ENCODE data around the gene BCKDK.

The BCKDK gene

DNA sequence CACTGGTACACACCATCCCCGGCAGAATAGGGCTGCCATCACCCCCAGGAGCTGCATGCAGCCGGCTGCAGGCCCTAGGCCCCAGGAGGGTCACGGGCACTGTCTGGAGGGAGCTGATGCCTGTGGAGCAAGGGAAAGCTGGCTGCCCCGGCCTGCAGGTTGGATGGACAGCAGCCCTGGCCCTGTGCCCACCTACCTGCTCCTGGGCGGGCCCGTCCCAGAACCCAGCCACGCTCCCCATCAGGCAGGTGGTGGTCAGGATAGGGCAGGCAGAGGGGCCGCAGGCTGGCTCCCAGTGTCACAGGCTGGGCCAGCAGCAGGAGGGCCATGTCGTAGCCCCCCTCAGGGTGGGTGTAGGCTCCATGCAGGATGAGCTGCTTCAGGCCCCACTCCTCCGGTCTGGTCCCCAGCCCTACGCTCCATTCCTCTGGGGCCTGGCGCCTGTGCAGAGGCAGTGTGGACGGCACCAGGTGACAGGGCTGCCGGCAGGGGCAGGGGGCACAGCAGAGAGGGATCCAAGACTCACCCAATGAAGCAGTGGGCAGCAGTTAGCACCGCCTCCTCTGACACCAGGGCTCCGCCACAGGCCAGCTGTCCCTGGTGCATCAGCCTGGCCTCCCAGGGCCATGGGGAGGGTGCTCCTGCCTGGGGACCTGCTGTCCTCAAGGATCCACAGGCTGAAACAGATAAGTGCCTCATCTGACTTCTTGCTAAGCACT, 23.4 kb upstream of the BCKDK start:
- TF ChIP-seq, protein P1, sequence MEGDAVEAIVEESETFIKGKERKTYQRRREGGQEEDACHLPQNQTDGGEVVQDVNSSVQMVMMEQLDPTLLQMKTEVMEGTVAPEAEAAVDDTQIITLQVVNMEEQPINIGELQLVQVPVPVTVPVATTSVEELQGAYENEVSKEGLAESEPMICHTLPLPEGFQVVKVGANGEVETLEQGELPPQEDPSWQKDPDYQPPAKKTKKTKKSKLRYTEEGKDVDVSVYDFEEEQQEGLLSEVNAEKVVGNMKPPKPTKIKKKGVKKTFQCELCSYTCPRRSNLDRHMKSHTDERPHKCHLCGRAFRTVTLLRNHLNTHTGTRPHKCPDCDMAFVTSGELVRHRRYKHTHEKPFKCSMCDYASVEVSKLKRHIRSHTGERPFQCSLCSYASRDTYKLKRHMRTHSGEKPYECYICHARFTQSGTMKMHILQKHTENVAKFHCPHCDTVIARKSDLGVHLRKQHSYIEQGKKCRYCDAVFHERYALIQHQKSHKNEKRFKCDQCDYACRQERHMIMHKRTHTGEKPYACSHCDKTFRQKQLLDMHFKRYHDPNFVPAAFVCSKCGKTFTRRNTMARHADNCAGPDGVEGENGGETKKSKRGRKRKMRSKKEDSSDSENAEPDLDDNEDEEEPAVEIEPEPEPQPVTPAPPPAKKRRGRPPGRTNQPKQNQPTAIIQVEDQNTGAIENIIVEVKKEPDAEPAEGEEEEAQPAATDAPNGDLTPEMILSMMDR (IDR thresholded peaks at IDR 0.05; ENCODE audit: borderline replicate concordance, insufficient read depth, low read depth, low read length): no peak
- no peak overlapping the region for H3K4me3 ChIP-seq (ENCODE audit: low read depth, low read length)

DNA sequence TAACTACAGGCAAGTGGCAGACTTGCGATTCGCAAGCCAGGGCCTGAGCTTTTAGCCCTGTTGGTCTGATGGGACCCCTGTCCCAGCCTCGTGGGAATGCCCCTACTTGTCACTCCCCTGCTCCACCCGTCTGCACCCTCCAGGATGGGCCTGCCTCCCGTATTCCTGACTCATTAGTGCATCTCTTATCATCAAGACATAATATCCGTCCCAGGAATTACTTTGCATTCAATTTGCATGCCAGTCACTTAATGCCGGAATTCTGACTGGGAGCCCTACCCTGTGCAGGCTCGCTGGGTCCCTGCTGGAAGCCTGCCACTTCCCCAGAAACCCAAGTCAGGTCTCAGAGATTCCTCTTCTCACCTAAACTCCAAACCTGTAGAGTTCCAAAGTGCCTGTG, 22.8 kb upstream of the BCKDK start:
- no peak overlapping the region for H3K4me3 ChIP-seq (ENCODE audit: low read depth, low read length)
- TF ChIP-seq, protein P1 (IDR thresholded peaks at IDR 0.05; ENCODE audit: borderline replicate concordance, insufficient read depth, low read depth, low read length): no peak

DNA sequence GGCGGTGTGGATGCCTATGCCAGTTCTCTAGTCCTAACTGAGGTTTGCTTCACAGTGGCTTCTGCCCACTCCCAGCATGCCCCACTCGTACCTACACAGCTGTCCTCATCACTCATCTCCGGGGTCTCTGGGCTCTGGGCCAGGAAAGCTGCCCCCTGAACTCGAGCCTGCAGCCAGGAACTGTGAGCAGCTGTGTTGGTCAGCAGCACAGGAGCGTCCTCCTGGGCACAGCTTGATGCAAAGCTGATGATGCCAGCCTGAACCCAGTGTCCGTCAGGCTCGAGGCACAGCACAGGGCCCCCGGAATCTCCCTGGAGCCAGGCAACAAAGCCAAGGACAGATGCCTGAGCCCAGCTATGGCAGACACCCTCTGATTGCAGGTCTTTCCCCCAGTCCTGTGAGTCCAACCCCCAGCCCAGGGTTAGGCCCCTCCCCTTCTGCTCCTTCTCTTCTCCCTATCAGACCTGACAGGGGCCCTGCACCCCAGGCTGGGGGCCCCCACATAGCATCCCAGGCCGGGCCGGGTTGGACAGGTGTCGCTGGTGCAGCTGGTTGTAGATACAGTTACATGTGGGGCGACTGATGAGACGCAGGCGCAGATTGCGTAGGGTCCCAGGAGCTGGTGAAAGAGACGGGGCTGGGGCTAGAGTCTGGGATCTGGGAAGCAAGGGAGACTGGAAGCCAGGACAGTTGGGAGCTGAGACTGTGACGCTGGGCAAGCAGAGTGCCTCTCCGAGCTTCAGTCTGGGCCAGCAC, 22.1 kb upstream of the BCKDK start:
- TF ChIP-seq, protein P1 (IDR thresholded peaks at IDR 0.05; ENCODE audit: borderline replicate concordance, insufficient read depth, low read depth, low read length): no peak
- no peak overlapping the region for H3K4me3 ChIP-seq (ENCODE audit: low read depth, low read length)

DNA sequence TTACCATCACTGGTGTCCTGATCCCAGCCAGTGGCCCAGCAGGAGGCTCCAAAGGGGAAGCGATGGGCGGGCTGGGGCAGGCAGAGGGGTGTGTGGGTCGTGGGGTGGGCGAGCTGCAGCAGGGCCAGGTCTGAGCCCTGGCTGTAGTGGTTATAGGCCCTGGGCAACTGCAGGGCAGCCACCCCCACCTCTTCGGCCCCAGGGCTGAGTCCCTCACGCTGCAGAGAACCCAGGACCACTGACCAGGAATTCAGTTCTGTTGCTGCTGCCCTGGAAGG, 21.6 kb upstream of the BCKDK start:
- TF ChIP-seq, protein P1 (IDR thresholded peaks at IDR 0.05; ENCODE audit: borderline replicate concordance, insufficient read depth, low read depth, low read length): no peak
- no peak overlapping the region for H3K4me3 ChIP-seq (ENCODE audit: low read depth, low read length)

DNA sequence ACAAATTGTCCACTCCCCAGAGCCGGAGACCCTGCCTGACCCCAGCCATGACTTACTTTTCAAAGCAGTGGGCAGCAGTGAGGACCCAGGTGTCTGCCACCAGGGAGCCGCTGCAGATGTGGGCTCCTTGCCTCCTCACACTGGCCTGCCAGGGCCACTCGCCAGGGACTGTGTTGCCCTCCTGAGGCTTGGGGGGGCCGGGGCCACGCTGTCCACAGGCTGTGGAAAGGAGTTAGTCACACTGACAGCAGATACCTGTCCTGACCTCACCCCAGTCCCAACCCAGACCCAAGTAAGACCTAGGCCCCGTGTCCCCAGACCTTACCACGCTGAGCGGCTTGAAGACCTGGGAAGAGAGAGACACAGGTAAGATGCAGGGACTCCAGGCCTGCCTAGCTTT, 20.7 kb upstream of the BCKDK start:
- TF ChIP-seq, protein P1 (IDR thresholded peaks at IDR 0.05; ENCODE audit: borderline replicate concordance, insufficient read depth, low read depth, low read length): no peak

DNA sequence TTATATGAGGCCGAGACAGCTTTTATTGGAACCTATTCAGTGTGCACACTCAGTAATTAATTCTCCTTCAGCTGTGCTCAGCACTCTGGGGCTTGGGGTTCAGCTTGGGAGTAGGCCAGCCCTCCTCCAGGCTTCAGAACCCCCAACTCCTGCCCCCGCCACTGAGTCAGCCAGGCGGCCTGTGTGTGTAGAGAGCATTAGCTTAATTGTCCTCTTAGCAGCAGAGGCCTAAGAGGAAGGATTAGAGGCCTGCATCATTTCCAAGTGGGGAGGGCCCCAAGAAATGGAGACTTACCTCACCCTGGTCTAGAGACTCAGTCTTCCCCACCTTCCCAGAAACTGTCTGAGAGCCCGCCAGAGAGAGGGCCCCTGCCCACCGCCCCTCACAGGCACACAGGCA, 20.2 kb upstream of the BCKDK start:
- H3K4me3 ChIP-seq (ENCODE audit: low read depth, low read length): no peak overlapping the region
- TF ChIP-seq, protein P1 (IDR thresholded peaks at IDR 0.05; ENCODE audit: borderline replicate concordance, insufficient read depth, low read depth, low read length): no peak

More for the DNA sequence above, 20.7 kb upstream of the BCKDK start:
- H3K4me3 ChIP-seq (ENCODE audit: low read depth, low read length): no peak overlapping the region

Data from GM12875 (cell line).